ENCODE data around the gene ZNF668. TPM values are rescaled to one million over a fixed set of nuclear protein-coding genes. Genes with fewer than 3 reads are reported as not detected.

ZNF668 gene
- 10 to 100 TPM in 3 of 4 donors, 1 to 10 TPM in 1; 9.6 to 19.3 (median 10.6) TPM for total RNA-seq

GRCh38 chr16:31073970-31074813 lies at the start of gene ZNF668, which contains the start of gene ZNF646:
ZNF668 (minus strand) TSS chr16:31074240; CDS start chr16:31064459, 9,781 bp downstream.
ZNF646 (plus strand) TSS chr16:31074422; CDS start chr16:31076325, 1,903 bp downstream.
- no peaks in the 10 kb centered on the region for H3K9me3 ChIP-seq
- peaks cover 28 to 34% (median 32%) of the 10 kb centered on the region in 4 donors for H3K36me3 ChIP-seq
- WGBS = under 1% methylated on average over 48 of the region's 48 CpGs
- intact Hi-C loops (cut with DNase I) = loop anchor here (10.0 kb wide), 1 partner anchor 371 kb away; the partner anchor contains the start of gene ZNF843
- H3K27ac ChIP-seq (replicated peaks in 1 of 4) = peak within 1 kb of the TSS; percentile 92 to 99 (median 99)
- peaks cover 19 to 49% (median 39%) of the 10 kb centered on the region in 4 donors for H3K4me1 ChIP-seq
- peak within 1 kb of the TSS; percentile 81 to 100 (median 98) for H3K4me3 ChIP-seq
- no peaks in the 10 kb centered on the region for H3K27me3 ChIP-seq
- TF ChIP-seq POLR2A (IDR thresholded peaks at IDR 0.05; ENCODE audit: low read depth) (peak; percentile 47), CTCF (IDR thresholded peaks at IDR 0.05) (no peak), POLR2AphosphoS5 (IDR thresholded peaks at IDR 0.05) (peak; percentile 89 to 94)
- DNase-seq (ENCODE audit: extremely low spot score) = peak; percentile 99

GRCh38 chr16:31120129-31120528 lies 46.1 kb upstream of the ZNF668 start:
- peaks cover 23 to 30% (median 27%) of the 10 kb centered on the region in 4 donors for H3K4me1 ChIP-seq
- TF ChIP-seq POLR2AphosphoS5 (IDR thresholded peaks at IDR 0.05) = no peak
- no peak for TF ChIP-seq EP300 (IDR thresholded peaks at IDR 0.05)
- no peak for TF ChIP-seq POLR2A (IDR thresholded peaks at IDR 0.05; ENCODE audit: low read depth)
- TF ChIP-seq CTCF (IDR thresholded peaks at IDR 0.05) = no peak
- no peaks in the 10 kb centered on the region for H3K27me3 ChIP-seq
- DNase-seq (ENCODE audit: extremely low spot score) = no peak
- H3K27ac ChIP-seq (replicated peaks in 1 of 4) = peak overlapping the region; percentile 93 to 99 (median 96)
- intact Hi-C loops (cut with DNase I) = no loop called here
- 90% methylated on average over 16 of the region's 16 CpGs for WGBS
- no peak overlapping the region for H3K4me3 ChIP-seq
- peaks cover 33 to 64% (median 55%) of the 10 kb centered on the region in 4 donors for H3K36me3 ChIP-seq
- H3K9me3 ChIP-seq = no peaks in the 10 kb centered on the region

GRCh38 chr16:31118223-31119155 lies 44.4 kb upstream of the ZNF668 start:
- Histone ChIP-seq H3K36me3 (peaks cover 26 to 48% (median 42%) of the 10 kb centered on the region in 4 donors), H3K27ac (replicated peaks in 1 of 4) (peak overlapping the region; percentile 93 to 99 (median 96)), H3K4me3 (peak overlapping the region; percentile 79 to 81 (median 80)), H3K9me3 (no peaks in the 10 kb centered on the region), H3K4me1 (peaks cover 24 to 32% (median 29%) of the 10 kb centered on the region in 4 donors), H3K27me3 (no peaks in the 10 kb centered on the region)
- TF ChIP-seq CTCF (IDR thresholded peaks at IDR 0.05) = no peak
- TF ChIP-seq POLR2AphosphoS5 (IDR thresholded peaks at IDR 0.05) = peak in 1 of 2 donors; percentile 1
- peak; percentile 5 for TF ChIP-seq EP300 (IDR thresholded peaks at IDR 0.05)
- no peak for TF ChIP-seq POLR2A (IDR thresholded peaks at IDR 0.05; ENCODE audit: low read depth)
- intact Hi-C loops (cut with DNase I) = no loop called here
- 53% methylated on average over 9 of the region's 9 CpGs for WGBS
- DNase-seq (ENCODE audit: extremely low spot score) = no peak

GRCh38 chr16:31117384-31118222 lies 43.6 kb upstream of the ZNF668 start, which contains the start of gene KAT8:
KAT8 (plus strand) TSS chr16:31117664; CDS start chr16:31117682, 18 bp downstream.
- DNase-seq (ENCODE audit: extremely low spot score) = peak; percentile 100
- intact Hi-C loops (cut with DNase I) = no loop called here

More at GRCh38 chr16:31117384-31118222, 43.6 kb upstream of the ZNF668 start, which contains the start of gene KAT8:
- 2% methylated on average over 33 of the region's 68 CpGs for WGBS
- H3K4me1 ChIP-seq = peaks cover 24 to 39% (median 38%) of the 10 kb centered on the region in 4 donors
- peak within 1 kb of the TSS; percentile 79 to 81 (median 80) for H3K4me3 ChIP-seq
- TF ChIP-seq POLR2A (IDR thresholded peaks at IDR 0.05; ENCODE audit: low read depth) (peak; percentile 84), POLR2AphosphoS5 (IDR thresholded peaks at IDR 0.05) (peak; percentile 92 to 98), CTCF (IDR thresholded peaks at IDR 0.05) (no peak), EP300 (IDR thresholded peaks at IDR 0.05) (no peak)
- no peaks in the 10 kb centered on the region for H3K27me3 ChIP-seq
- H3K27ac ChIP-seq (replicated peaks in 1 of 4) = peak within 1 kb of the TSS; percentile 93 to 99 (median 96)
- no peaks in the 10 kb centered on the region for H3K9me3 ChIP-seq
- peaks cover 26 to 44% (median 39%) of the 10 kb centered on the region in 4 donors for H3K36me3 ChIP-seq
